Stimulated activated naive CD4-positive, alpha-beta T cell treated with Interleukin-2 at 50 U/mL for 16 hours (primary cell): ENCODE measurements around the gene TMEM232.

ENCODE experiments used
- DNase-seq: peaks from one replicate; lab custom pipeline; 2025; lab: John Stamatoyannopoulos, UW

TMEM232 gene

DNA sequence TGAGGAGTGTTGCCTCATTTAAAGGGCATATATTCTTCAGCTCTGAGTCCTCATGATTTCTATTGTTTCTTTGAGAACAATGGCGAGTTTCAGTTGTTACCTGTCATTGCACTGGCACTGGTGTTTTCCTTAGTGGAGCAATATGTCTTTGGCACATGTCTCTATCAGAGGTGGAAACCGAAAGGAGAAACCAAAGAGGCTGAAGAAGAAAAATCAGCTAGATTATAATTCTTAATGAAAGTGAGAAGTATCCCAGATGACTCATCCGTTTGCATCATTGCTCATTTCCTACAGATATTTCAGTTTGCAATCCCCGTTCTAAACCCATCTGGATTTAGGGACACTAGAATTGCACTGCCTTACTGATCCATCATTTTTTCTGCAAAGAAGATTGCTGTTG lies 324.6 kb downstream of the TMEM232 start:
- no peak for DNase-seq

- DNase-seq: no peak
These were observed 327.5 kb downstream of the TMEM232 start for GRCh38 chr5:110398951-110399350.

- DNase-seq: no peak
These were observed 329.2 kb downstream of the TMEM232 start for GRCh38 chr5:110397281-110397680.

GRCh38 chr5:110386782-110387181 lies 339.7 kb downstream of the TMEM232 start:
- no peak for DNase-seq

DNA sequence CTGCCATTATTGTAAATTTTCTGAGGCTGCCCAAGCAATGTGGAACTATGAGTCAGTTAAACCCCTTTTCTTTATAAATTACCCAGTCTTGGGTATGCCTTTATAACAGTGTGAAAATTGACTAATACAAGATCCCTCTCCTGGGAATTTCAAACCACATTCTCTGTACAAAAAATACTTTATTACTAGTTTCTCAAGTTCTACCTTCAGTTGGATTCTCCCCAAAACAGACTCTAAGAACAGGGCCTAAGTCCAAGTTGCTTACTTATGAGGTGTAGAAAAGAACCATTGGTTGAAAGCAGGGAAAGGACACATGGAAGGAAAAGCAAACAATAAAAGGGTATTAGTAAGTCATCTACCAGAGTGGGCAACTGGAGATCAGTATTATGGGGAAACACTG lies 343.2 kb downstream of the TMEM232 start:
- DNase-seq: no peak

DNA sequence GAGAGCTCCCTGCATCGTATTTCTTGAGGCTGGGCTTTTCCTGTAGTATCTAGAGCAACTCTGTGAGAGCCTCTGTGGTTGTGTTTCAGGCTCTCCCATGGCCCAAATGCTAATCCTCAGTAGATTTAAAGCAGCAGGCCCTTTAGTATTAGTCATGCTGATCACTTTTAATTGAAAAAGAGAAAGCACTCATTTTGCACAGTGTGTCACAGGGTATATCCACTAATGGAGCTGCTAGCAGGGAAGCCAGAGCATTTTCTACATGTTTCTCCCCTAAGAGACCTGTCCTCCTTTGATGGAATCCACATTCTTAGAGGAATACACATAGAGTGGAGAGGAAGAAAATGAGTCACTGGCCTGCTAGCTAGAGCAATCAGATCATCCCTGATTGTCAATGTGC lies 348.5 kb downstream of the TMEM232 start:
- no peak for DNase-seq

- DNase-seq: no peak
These were observed 349.1 kb downstream of the TMEM232 start for GRCh38 chr5:110377361-110377760.

DNA sequence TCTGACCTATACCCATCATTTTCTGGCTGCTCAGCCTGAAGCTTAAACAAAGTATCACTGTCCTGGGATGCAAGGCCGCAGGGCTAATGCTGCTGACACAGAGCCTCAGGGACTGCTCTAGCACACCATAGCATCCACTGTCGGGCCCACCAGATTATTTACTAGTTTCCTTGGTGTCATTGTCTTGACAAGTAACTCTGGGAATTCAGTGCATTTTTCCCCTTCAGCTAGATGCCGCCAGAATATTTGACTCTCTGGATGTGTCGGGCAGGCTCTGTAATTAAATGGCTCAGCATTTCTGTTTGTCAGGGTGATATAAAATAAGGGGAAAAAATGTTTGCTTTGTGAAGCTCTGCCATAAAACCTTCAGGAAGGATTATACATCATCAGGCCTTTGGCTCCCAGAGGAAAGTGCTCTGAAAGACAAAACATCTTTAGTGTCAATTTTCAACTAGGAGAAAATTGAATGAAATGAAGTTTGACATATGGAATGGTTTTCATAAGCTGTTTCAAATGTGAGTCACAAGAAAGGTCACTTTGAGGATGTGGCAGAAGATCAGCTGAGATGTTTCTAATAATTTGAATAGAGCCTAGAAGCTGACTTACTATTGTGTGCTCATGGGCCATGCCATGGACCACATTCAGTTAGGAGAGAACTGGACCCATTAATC lies 350.1 kb downstream of the TMEM232 start:
- no peak for DNase-seq

DNA sequence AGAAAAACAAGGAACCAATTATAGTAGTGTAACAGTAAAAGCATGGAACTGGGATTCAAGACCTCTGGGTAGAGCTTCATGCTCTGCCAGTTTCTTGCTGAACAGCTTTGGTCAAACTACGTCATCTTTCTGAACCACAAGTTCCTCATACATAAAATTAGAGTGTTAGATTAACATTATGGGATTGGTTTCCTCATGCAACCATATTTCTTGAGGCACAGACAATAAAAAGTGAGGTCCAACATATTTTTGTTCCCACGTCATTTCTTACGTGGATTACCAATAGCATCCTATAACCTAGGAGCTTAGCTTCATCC lies 354.8 kb downstream of the TMEM232 start:
- no peak for DNase-seq

- no peak for DNase-seq
These were observed 355.3 kb downstream of the TMEM232 start for GRCh38 chr5:110371011-110371724.
